K562 (cell line): ENCODE measurements around the gene ODF4. TPM values are rescaled to one million over a fixed set of nuclear protein-coding genes. Genes with fewer than 3 reads are reported as not detected.

Source experiments
- ATAC-seq: fragments of 200-7000 bp; cut with Tn5 transposase; 3 replicates; pipeline ENCODE4 v1.9.1; 2020; ENCODE audit warnings: moderate library complexity
- BruUV-seq: library from RNA; stranded (reverse); fragments of 400-500 nt; replicated peaks from 2 replicates; lab custom pipeline; 2021; lab: Mats Ljungman, UMichigan
- CTCF ChIA-PET: fragments of 300-600 bp; formaldehyde crosslinking; extraction: SDS; loops from one replicate; lab custom pipeline; 2021; ENCODE audit warnings: low intra/inter-chr PET ratio; lab: Yijun Ruan, JAX
- POLR2A ChIA-PET: fragments of 300-600, 350-650 bp; sonication (Branson Sonifier 250); formaldehyde crosslinking; extraction: SDS; loops from one replicate; lab custom pipeline; 2021; ENCODE audit warnings: antibody characterized with exemption, inconsistent platforms; lab: Yijun Ruan, JAX
- DNase-seq, 4 experiments: peaks; one replicate each; pipeline versions ENCODE4 v3.0.0 to v3.0.0-alpha.2; 2011 to 2018; ENCODE audit warnings: low spot score in 3 of 4, mixed read lengths in 3 of 4; ENCODE audit errors: extremely low read depth in 1 of 4
- FAIRE-seq: peaks from 2 replicates; lab custom pipeline; 2011; peaks lifted over from hg19 to GRCh38; lab: Jason Lieb, UNC
- H2AFZ ChIP-seq: 2 replicates; pipeline ENCODE4 v1.6.0; 2011; ENCODE audit warnings: low read depth, low read length, control low read depth, inconsistent platforms
- H3K27ac ChIP-seq: fragments of 200-600 bp; 3 replicates; pipeline ENCODE4 v1.8.0; 2011; ENCODE audit warnings: low read depth, mild to moderate bottlenecking, control low read depth, inconsistent platforms, low read length, moderate library complexity, mixed read lengths; ENCODE audit errors: extremely low read depth
- H3K27me3 ChIP-seq, 2 experiments: fragments of 300-600 bp in 1 of 2; 2 replicates in 1 of 2; 3 replicates in 1 of 2; pipeline versions ENCODE4 v1.6.0 to v1.8.0; 2011; ENCODE audit warnings: inconsistent platforms in 2 of 2, low read length in 2 of 2, mild to moderate bottlenecking in 1 of 2, mixed read lengths in 1 of 2, moderate library complexity in 1 of 2; ENCODE audit not compliant: control insufficient read depth in 2 of 2, insufficient read depth in 2 of 2
- H3K36me3 ChIP-seq: fragments of 300-600 bp; 3 replicates; pipeline ENCODE4 v1.8.0; 2011; ENCODE audit warnings: mild to moderate bottlenecking, low read length, inconsistent platforms; ENCODE audit not compliant: control insufficient read depth, insufficient read depth
- H3K4me1 ChIP-seq, 2 experiments: fragments of 200-600 bp in 1 of 2; replicated peaks in 1 of 2; 2 replicates in 1 of 2; 3 replicates in 1 of 2; pipeline versions ENCODE4 v1.5.1 to v1.8.0; 2011; ENCODE audit warnings: inconsistent platforms in 2 of 2, low read length in 2 of 2, mild to moderate bottlenecking in 1 of 2, mixed read lengths in 1 of 2, moderate library complexity in 1 of 2; ENCODE audit not compliant: control insufficient read depth in 2 of 2, insufficient read depth in 2 of 2
- H3K4me2 ChIP-seq: 2 replicates; pipeline ENCODE4 v1.6.1; 2011; ENCODE audit warnings: low read length, control low read depth, inconsistent platforms, mixed read lengths; ENCODE audit not compliant: insufficient read depth
- H3K4me3 ChIP-seq: fragments of 200-600 bp; sonication (generic), shearing (Covaris generic); 2 replicates; pipeline ENCODE4 v1.5.1; 2016; ENCODE audit warnings: control low read depth, inconsistent platforms
- H3K79me2 ChIP-seq: fragments of 200-600 bp; 3 replicates; pipeline ENCODE4 v1.8.0; 2011; ENCODE audit warnings: low read length, inconsistent platforms; ENCODE audit not compliant: control insufficient read depth, insufficient read depth
- H3K9ac ChIP-seq, 2 experiments: 2 replicates each; pipeline versions ENCODE4 v1.6.0 to v1.6.1; 2011; ENCODE audit warnings: low read depth in 2 of 2, low read length in 2 of 2, control low read depth in 1 of 2, inconsistent platforms in 1 of 2, mild to moderate bottlenecking in 1 of 2, mixed read lengths in 1 of 2; ENCODE audit not compliant: insufficient read depth in 1 of 2
- H3K9me1 ChIP-seq: one replicate; pipeline ENCODE4 v1.6.0; 2011; ENCODE audit warnings: inconsistent platforms, mild to moderate bottlenecking, low read length, moderate library complexity; ENCODE audit not compliant: control insufficient read depth, insufficient read depth
- H3K9me3 ChIP-seq: replicated peaks from 2 replicates; pipeline ENCODE4 v1.5.1; 2011; ENCODE audit warnings: low read depth, low read length, inconsistent platforms; ENCODE audit not compliant: control insufficient read depth, insufficient read depth
- H4K20me1 ChIP-seq: replicated peaks from 2 replicates; pipeline ENCODE4 v1.6.1; 2011; ENCODE audit warnings: low read length, inconsistent platforms, mixed read lengths; ENCODE audit not compliant: control insufficient read depth, insufficient read depth
- CAMTA2 ChIP-seq: fragments of 250-450 bp; sonication (Bioruptor Pico); conservative IDR thresholded peaks from 2 replicates; pipeline ENCODE4 v1.5.1; 2022
- HNRNPH1 ChIP-seq: fragments of 200-400 bp; formaldehyde crosslinking; optimal IDR thresholded peaks from 2 replicates; pipeline ENCODE3; 2017; ENCODE audit warnings: low read depth, mild to moderate bottlenecking, low read length, moderate library complexity
- MCM2 ChIP-seq: fragments of 450-650 bp; IDR thresholded peaks from 2 replicates; pipeline ENCODE4 v1.6.1; 2017; ENCODE audit warnings: low read depth, mild to moderate bottlenecking
- ZBTB34 ChIP-seq: fragments of 250-450 bp; sonication (Bioruptor Pico); IDR thresholded peaks from 2 replicates; pipeline ENCODE4 v1.8.0; 2021; ENCODE audit warnings: mild to moderate bottlenecking, moderate library complexity
- WGBS: fragments of 100-300 bp; shearing (Covaris generic); methylation state at CpG from one replicate; pipeline ENCODE4 v1.1.6; 2016; ENCODE audit warnings: low coverage, mixed read lengths; ENCODE audit not compliant: insufficient coverage; ENCODE audit errors: missing lambda C conversion rate; 5-methylcytosine and 5-hydroxymethylcytosine counted together
- in situ Hi-C: fragments of 300-500 bp; cut with MboI; formaldehyde crosslinking; loops from 4 replicates; pipeline ENCODE4 v1.15.0; 2018; ENCODE audit warnings: inconsistent platforms, mixed read lengths
- intact Hi-C: fragments of 100-400 bp; cut with micrococcal nuclease; formaldehyde crosslinking; loops from 2 replicates; pipeline ENCODE4 v1.14.2; 2022
- polyA plus RNA-seq, 8 experiments: library from polyadenylated mRNA; depleted of rRNA in 4 of 8; stranded (reverse) in 5 of 8; unstranded in 3 of 8; fragments of >200 nt; fragmentation: Nextera tagmentation in 2 of 8; fragmentation: Illumina TruSeq in 1 of 8; extraction: Ambion mirVana in 2 of 8; extraction: Trizol in 1 of 8; gene quantifications; 2 replicates each; pipeline versions ENCODE4 v1.2.1 to v1.2.3, GENCODE V29; 2011 to 2014; ENCODE audit warnings: inconsistent platforms in 1 of 8, missing spikeins in 1 of 8
- total RNA-seq, 7 experiments: library from RNA; depleted of rRNA in 6 of 7; stranded (reverse); fragments of >200 nt in 6 of 7; fragmentation: Illumina TruSeq in 2 of 7; extraction: Trizol in 2 of 7; gene quantifications; 2 replicates each; pipeline versions ENCODE4 v1.2.1 to v1.2.3, GENCODE V29; 2011 to 2021; ENCODE audit warnings: low replicate concordance in 1 of 7

ODF4 gene
- total and polyA plus RNA-seq, 9 of the 15 experiments (the other 6 are each of a cell fraction or from before 2014, with no cell fraction given) = not detected

GRCh38 chr17:8357910-8358309 is 18.3 kb downstream of the ODF4 start:
- intact Hi-C loops = no loop called here
- ATAC-seq (no peak), DNase-seq (no peak), FAIRE-seq (no peak)
- TF ChIP-seq CAMTA2 (CRISPR knock-in tag) = no peak
- TF ChIP-seq HNRNPH1 = no peak
- TF ChIP-seq ZBTB34 (CRISPR knock-in tag) = no peak
- no peak for TF ChIP-seq MCM2
- no peaks in the 10 kb centered on the region for H3K9me3 ChIP-seq
- no TSS peak for BruUV-seq
- no peaks in the 10 kb centered on the region for H3K79me2 ChIP-seq
- H4K20me1 ChIP-seq = no peaks in the 10 kb centered on the region
- no peak overlapping the region for H3K27ac ChIP-seq
- in situ Hi-C loops = no loop called here
- peaks cover 0 to 30% of the 10 kb centered on the region in 2 experiments; a peak in 4 of 5 replicates for H3K4me1 ChIP-seq
- H2AFZ ChIP-seq = no peak overlapping the region
- no peaks in the 10 kb centered on the region for H3K9me1 ChIP-seq
- no peak overlapping the region for H3K4me3 ChIP-seq
- H3K27me3 ChIP-seq = no peaks in the 10 kb centered on the region
- CTCF ChIA-PET = no interaction called here
- 51% methylated on average over 2 of the region's 3 CpGs for WGBS
- no peak overlapping the region for H3K4me2 ChIP-seq
- no peaks in the 10 kb centered on the region for H3K36me3 ChIP-seq
- POLR2A ChIA-PET = interaction anchor here (0.8 kb wide), 1 partner anchor 32 kb away, joined by 3 read pairs; no protein-coding TSS in a partner anchor
- H3K9ac ChIP-seq = no peak overlapping the region
